HepG2 (cell line): ENCODE results near the gene CNOT8. TPM values are rescaled to one million over a fixed set of nuclear protein-coding genes. Genes with fewer than 3 reads are reported as not detected.

Source experiments
- FOXA3 ChIP-seq: IDR thresholded peaks from 2 replicates; pipeline ENCODE4 v1.6.1; 2016; ENCODE audit warnings: missing genetic modification reagents, missing compliant biosample characterization
- HNRNPUL1 ChIP-seq: fragments of 200-400 bp; formaldehyde crosslinking; IDR thresholded peaks from 2 replicates; pipeline ENCODE4 v1.6.1; 2017; ENCODE audit warnings: low read depth, mild to moderate bottlenecking, low read length, moderate library complexity
- HOXA3 ChIP-seq: sonication (generic); formaldehyde crosslinking; IDR thresholded peaks from 2 replicates; pipeline ENCODE4 v1.5.0; 2020; ENCODE audit warnings: missing genetic modification reagents
- ISX ChIP-seq: sonication (generic); formaldehyde crosslinking; conservative IDR thresholded peaks from 2 replicates; pipeline ENCODE4 v1.5.0; 2020; ENCODE audit warnings: missing genetic modification reagents
- KMT2B ChIP-seq: IDR thresholded peaks from 2 replicates; pipeline ENCODE4 v1.6.1; 2016; ENCODE audit warnings: missing genetic modification reagents, missing compliant biosample characterization
- MIER3 ChIP-seq: IDR thresholded peaks from 2 replicates; pipeline ENCODE4 v1.6.1; 2016; ENCODE audit warnings: missing compliant biosample characterization, borderline replicate concordance
- MXD4 ChIP-seq: IDR thresholded peaks from 2 replicates; pipeline ENCODE4 v1.6.1; 2016; ENCODE audit warnings: mild to moderate bottlenecking, missing biosample characterization, missing genetic modification reagents
- PHB2 ChIP-seq: fragments of 450-650 bp; IDR thresholded peaks from 2 replicates; pipeline ENCODE4 v1.6.1; 2018; ENCODE audit not compliant: partially characterized antibody
- PHF20 ChIP-seq: sonication (generic); formaldehyde crosslinking; IDR thresholded peaks from 2 replicates; pipeline ENCODE4 v1.5.0; 2020; ENCODE audit warnings: mild to moderate bottlenecking, missing genetic modification reagents
- SRSF1 ChIP-seq: fragments of 200-400 bp; formaldehyde crosslinking; optimal IDR thresholded peaks from 2 replicates; pipeline ENCODE3; 2017; ENCODE audit warnings: mild to moderate bottlenecking, low read depth, low read length, moderate library complexity
- SRSF4 ChIP-seq: fragments of 200-400 bp; formaldehyde crosslinking; IDR thresholded peaks from one replicate; pipeline ENCODE4 v1.6.1; 2018; ENCODE audit warnings: mild to moderate bottlenecking, low read depth, low read length, moderate library complexity; ENCODE audit not compliant: poor library complexity, severe bottlenecking
- STAG1 ChIP-seq: sonication (generic); formaldehyde crosslinking; IDR thresholded peaks from 2 replicates; pipeline ENCODE4 v1.4.0; 2020; ENCODE audit warnings: missing genetic modification reagents
- TBX2 ChIP-seq: sonication (generic); formaldehyde crosslinking; IDR thresholded peaks from 2 replicates; pipeline ENCODE4 v1.5.0; 2020; ENCODE audit warnings: missing genetic modification reagents, mild to moderate bottlenecking, borderline replicate concordance
- TCF7L2 ChIP-seq: IDR thresholded peaks from 2 replicates; pipeline ENCODE4 v1.6.1; 2011; ENCODE audit warnings: mild to moderate bottlenecking, low read depth, low read length, moderate library complexity
- TSC22D2 ChIP-seq: sonication (generic); formaldehyde crosslinking; IDR thresholded peaks from 2 replicates; pipeline ENCODE4 v1.5.1; 2020; ENCODE audit warnings: missing genetic modification reagents, mild to moderate bottlenecking, borderline replicate concordance
- ZBTB43 ChIP-seq: sonication (generic); formaldehyde crosslinking; conservative IDR thresholded peaks from 2 replicates; pipeline ENCODE4 v1.4.0; 2020; ENCODE audit warnings: missing genetic modification reagents
- ZEB1 ChIP-seq: IDR thresholded peaks from 2 replicates; pipeline ENCODE4 v1.6.1; 2012; ENCODE audit warnings: mild to moderate bottlenecking, low read depth, inconsistent platforms; ENCODE audit not compliant: insufficient replicate concordance
- ZFP37 ChIP-seq: sonication (generic); formaldehyde crosslinking; IDR thresholded peaks from 2 replicates; pipeline ENCODE4 v1.4.0; 2020; ENCODE audit warnings: missing genetic modification reagents, borderline replicate concordance
- ZMAT3 ChIP-seq: sonication (generic); formaldehyde crosslinking; conservative IDR thresholded peaks from 2 replicates; pipeline ENCODE4 v1.7.0; 2021; ENCODE audit warnings: missing genetic modification reagents
- ZNF331 ChIP-seq: sonication (generic); formaldehyde crosslinking; IDR thresholded peaks from 2 replicates; pipeline ENCODE4 v1.4.0; 2020; ENCODE audit warnings: missing genetic modification reagents
- ZNF350 ChIP-seq: sonication (generic); formaldehyde crosslinking; IDR thresholded peaks from 2 replicates; pipeline ENCODE4 v1.4.0; 2020; ENCODE audit warnings: mild to moderate bottlenecking, low read depth, missing genetic modification reagents, borderline replicate concordance
- ZNF574 ChIP-seq: sonication (generic); formaldehyde crosslinking; IDR thresholded peaks from 2 replicates; pipeline ENCODE4 v1.4.0; 2020; ENCODE audit warnings: missing genetic modification reagents
- ZNF7 ChIP-seq: IDR thresholded peaks from 2 replicates; pipeline ENCODE4 v1.6.1; 2016; ENCODE audit warnings: missing biosample characterization, missing genetic modification reagents
- ZNF879 ChIP-seq: sonication (generic); formaldehyde crosslinking; IDR thresholded peaks from 2 replicates; pipeline ENCODE4 v1.8.1; 2023; ENCODE audit warnings: missing genetic modification reagents
- ZSCAN25 ChIP-seq: sonication (generic); formaldehyde crosslinking; IDR thresholded peaks from 2 replicates; pipeline ENCODE4 v1.8.0; 2022; ENCODE audit warnings: mild to moderate bottlenecking, missing genetic modification reagents
- polyA plus RNA-seq, 8 experiments: library from polyadenylated mRNA; depleted of rRNA in 3 of 8; stranded (reverse) in 7 of 8; unstranded in 1 of 8; fragments of >200 nt; fragmentation: Illumina TruSeq in 4 of 8; extraction: Trizol in 4 of 8; gene quantifications; 2 replicates each; pipeline versions ENCODE4 v1.2.1 to v1.2.3, GENCODE V29; 2011 to 2016; ENCODE audit warnings: low read depth in 4 of 8, missing spikeins in 1 of 8, mixed read lengths in 1 of 8; ENCODE audit not compliant: insufficient read depth in 1 of 8
- total RNA-seq, 5 experiments: library from RNA; depleted of rRNA; stranded (reverse); fragments of >200 nt; fragmentation: Illumina TruSeq; extraction: Trizol; gene quantifications; 2 replicates each; pipeline ENCODE4 v1.2.3, GENCODE V29; 2016; ENCODE audit warnings: low read depth in 1 of 5

The CNOT8 gene
- total and polyA plus RNA-seq, 2 of the 13 experiments (the other 11 are each of a cell fraction or from before 2014, with no cell fraction given), result 37.1 to 74.9 TPM

- TF ChIP-seq ZBTB43 (CRISPR knock-in tag) (peak; percentile 52; the same call in 1 of the 2 replicates), ZNF331 (peak; percentile 80; the same call in 1 of the 2 replicates), FOXA3 (peak; percentile 82), ZMAT3 (CRISPR knock-in tag) (0 out of 2 replicates have a peak, but pooled peaks have one; percentile 40), HOXA3 (CRISPR knock-in tag) (peak; percentile 92), KMT2B (CRISPR knock-in tag) (peak; percentile 91), ISX (CRISPR knock-in tag) (0 out of 2 replicates have a peak, but pooled peaks have one; percentile 21), TSC22D2 (CRISPR knock-in tag) (peak; percentile 63), ZSCAN25 (CRISPR knock-in tag) (no peak; the same call in 1 of the 2 replicates), ZNF574 (CRISPR knock-in tag) (peak; percentile 99), MXD4 (peak; percentile 50), TCF7L2 (no peak), ZEB1 (no peak), HNRNPUL1 (0 out of 2 replicates have a peak, but pooled peaks have one; percentile 49), STAG1 (CRISPR knock-in tag) (no peak), PHF20 (CRISPR knock-in tag) (peak; percentile 77), ZNF350 (peak; percentile 76), SRSF4 (no peak), ZNF879 (CRISPR knock-in tag) (peak; percentile 84; the same call in 1 of the 2 replicates), TBX2 (CRISPR knock-in tag) (peak; percentile 93), ZFP37 (no peak), MIER3 (peak; percentile 67; the same call in 1 of the 2 replicates), PHB2 (no peak), SRSF1 (peak; percentile 61), ZNF7 (CRISPR knock-in tag) (no peak)
Observed at GRCh38 chr5:154858297-154858971, at the start of gene CNOT8 (continued).
